ENCODE results near the gene SH3PXD2A. TPM values are rescaled to one million over a fixed set of nuclear protein-coding genes. Genes with fewer than 3 reads are reported as not detected.
A peak's percentile ranks its signal among the peaks of the same experiment; 100 is the strongest.

The SH3PXD2A gene
- total RNA-seq, 2 donors from 2014 or later = 7.8 to 10.2 TPM

DNA sequence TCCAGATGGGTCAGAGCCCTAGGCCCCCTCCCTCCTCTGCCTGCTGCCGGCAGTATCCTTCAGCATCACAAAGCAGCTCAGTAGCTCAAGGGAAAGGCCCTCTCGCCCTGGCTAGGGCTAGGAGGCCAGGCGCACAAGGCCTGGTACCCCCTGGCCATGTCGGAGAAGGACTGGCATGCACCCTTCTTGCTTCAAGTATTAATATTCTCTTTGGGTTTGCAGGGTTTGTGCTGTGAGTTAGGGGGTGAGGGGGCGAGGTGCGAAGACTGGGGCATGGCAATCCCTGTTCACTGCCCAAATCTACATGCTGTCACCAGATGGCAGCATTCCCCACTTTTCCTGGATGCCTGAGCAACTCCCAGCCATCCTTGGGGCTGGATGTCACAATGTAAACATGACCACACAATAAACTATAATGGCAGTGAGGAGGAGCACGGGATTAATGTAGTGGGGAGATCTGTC lies 256.7 kb downstream of the SH3PXD2A start:
- no peak overlapping the region for H3K4me3 Mint-ChIP-seq
- no peaks in the 10 kb centered on the region for H3K27me3 Mint-ChIP-seq (ENCODE audit: low read depth)
- no peaks in the 10 kb centered on the region for H3K9me3 Mint-ChIP-seq
- DNase-seq (no peak), ATAC-seq (replicated peaks in 1 of 2) (no peak)
- no peak overlapping the region for H3K27ac Mint-ChIP-seq
- no peaks in the 10 kb centered on the region for H3K36me3 Mint-ChIP-seq (ENCODE audit: insufficient read depth in 2 of 2)
- H3K4me1 Mint-ChIP-seq (ENCODE audit: low read depth) = no peaks in the 10 kb centered on the region

DNA sequence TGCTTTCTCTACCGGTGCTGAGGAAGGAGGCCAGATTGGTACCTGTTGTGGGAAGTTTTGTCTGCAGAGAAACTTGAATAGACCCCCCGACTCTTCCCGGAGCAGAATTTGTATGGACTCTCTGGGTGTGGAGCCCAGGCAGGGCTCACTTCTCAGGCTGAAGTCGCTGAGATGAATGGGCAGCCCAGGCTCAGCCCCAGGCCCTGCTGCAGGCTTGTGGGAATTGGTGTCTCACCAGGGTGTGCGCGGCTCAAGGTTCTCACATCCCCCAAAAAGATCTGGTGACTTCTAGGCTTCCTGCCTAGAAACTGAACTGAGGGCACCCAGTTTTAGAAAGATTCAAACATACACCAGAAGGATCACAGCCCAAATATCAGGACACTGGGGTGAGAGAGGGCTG lies 258.4 kb downstream of the SH3PXD2A start:
- H3K9me3 Mint-ChIP-seq = no peaks in the 10 kb centered on the region
- no peaks in the 10 kb centered on the region for H3K27me3 Mint-ChIP-seq (ENCODE audit: low read depth)
- no peak overlapping the region for H3K4me3 Mint-ChIP-seq
- no peak for DNase-seq
- H3K36me3 Mint-ChIP-seq (ENCODE audit: insufficient read depth in 2 of 2) = no peaks in the 10 kb centered on the region
- H3K4me1 Mint-ChIP-seq (ENCODE audit: low read depth) = no peaks in the 10 kb centered on the region
- H3K27ac Mint-ChIP-seq = no peak overlapping the region
- ATAC-seq (replicated peaks in 1 of 2) = no peak

DNA sequence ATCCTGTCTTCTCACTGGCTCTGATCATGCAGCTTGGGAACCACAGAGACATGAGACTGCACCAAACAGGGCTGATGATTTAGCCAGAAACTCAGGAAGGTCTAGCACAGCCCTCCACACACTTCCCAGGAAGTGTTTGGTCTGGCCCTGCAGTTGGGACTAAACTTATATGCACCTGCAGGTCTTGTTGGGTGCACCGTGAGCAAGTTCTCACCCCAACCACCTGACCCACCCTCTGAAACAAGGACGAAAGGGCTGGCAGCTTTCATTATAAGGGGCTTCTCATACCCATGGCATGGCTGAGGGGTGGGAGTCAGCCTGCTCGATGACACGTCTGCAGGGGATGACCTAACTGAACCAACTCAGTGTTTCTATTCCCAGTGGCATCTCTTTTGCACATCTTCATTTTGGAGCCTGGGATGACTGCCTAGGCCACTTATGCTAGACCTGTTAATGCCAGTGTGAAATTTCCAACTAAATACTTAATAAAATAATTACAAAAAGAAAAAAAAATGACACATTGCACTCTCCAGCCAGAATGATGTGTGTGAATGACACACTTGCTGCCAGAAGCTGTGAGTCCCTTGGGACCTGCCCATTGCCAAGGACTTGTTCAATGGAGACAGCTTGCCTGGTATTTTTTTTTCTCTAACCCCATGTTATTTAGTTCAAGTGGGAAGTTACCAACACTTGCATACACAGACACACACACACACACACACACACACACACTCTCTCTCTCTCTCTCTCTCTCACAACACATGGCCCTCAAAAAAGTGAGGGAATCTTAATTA lies 259.2 kb downstream of the SH3PXD2A start:
- Mint-ChIP-seq H3K4me3 (no peak overlapping the region), H3K36me3 (ENCODE audit: insufficient read depth in 2 of 2) (no peaks in the 10 kb centered on the region), H3K27me3 (ENCODE audit: low read depth) (no peaks in the 10 kb centered on the region), H3K9me3 (no peaks in the 10 kb centered on the region), H3K27ac (no peak overlapping the region), H3K4me1 (ENCODE audit: low read depth) (no peaks in the 10 kb centered on the region)
- DNase-seq (no peak), ATAC-seq (replicated peaks in 1 of 2) (no peak)

DNA sequence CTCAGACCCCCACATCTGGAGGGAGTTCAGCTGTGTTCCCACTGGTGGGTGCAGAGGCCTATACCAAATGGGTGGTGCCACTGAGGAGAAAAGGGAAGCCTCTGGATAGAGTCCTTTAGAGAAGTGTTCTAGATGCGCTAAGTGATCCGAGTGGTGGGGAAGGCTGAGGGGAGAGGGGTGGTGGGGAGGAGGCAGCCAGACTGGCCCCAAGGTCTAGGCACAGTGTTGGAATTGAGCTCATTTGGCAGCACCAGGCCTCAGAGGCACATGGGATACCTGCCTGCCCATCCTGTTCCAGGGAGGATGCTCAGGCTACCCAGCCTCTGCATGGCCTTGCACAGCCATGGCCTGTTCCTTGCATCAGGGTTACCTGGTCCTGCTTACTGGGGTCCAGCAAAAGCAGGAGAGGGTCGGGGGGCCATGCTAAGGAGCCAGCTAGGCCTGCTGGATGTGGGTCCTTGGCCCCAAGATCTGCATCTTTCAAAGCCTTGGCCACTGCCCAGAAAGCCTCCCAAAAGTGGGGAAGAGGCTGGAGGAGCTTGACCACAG lies 262.3 kb downstream of the SH3PXD2A start:
- H3K27me3 Mint-ChIP-seq (ENCODE audit: low read depth) = no peaks in the 10 kb centered on the region
- H3K36me3 Mint-ChIP-seq (ENCODE audit: insufficient read depth in 2 of 2) = no peaks in the 10 kb centered on the region
- DNase-seq (no peak), ATAC-seq (replicated peaks in 1 of 2) (no peak)
- no peak overlapping the region for H3K27ac Mint-ChIP-seq
- H3K9me3 Mint-ChIP-seq = no peaks in the 10 kb centered on the region
- no peaks in the 10 kb centered on the region for H3K4me1 Mint-ChIP-seq (ENCODE audit: low read depth)
- no peak overlapping the region for H3K4me3 Mint-ChIP-seq

DNA sequence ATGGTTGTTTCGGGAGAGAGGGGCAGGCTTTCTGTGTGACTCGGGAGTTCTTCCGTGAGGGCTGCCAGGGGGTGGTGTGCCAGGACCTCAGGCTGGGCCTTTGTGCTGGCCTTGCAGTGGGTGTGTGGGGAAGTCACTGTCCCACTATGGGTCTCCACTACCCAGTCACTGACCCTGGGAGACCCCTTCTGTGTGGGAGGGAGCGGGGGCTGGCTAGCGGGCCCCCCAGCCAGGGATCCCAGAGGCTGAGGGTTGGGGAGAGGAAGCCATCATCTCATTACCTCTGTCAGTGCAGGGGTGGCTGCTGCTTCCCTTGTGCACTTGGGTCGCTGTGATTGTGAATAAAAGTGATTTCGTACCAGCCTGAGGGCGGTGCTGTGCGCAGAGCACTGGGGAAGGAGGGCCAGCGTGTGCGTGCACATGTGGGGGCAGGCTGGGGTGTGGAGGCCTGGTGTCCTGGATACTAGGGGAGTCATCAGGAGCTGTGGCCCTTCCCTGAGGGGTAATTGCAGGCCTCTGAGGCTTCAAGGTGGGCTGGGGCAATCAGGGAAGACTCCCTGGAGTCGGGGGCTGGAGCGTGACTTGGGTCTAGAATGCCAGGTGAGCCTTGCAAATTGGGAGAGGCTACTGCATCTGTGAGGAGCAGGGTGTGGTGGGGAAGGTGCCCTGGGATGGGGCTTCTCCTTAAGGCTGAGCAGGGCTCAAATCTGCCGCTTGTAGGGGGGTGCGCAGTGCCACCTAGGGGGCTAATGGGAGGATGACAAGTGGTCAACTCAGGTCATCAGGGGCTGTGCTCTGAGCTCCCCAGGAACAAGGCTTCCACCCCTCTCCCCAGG lies 263.0 kb downstream of the SH3PXD2A start:
- no peaks in the 10 kb centered on the region for H3K4me1 Mint-ChIP-seq (ENCODE audit: low read depth)
- no peaks in the 10 kb centered on the region for H3K27me3 Mint-ChIP-seq (ENCODE audit: low read depth)
- no peaks in the 10 kb centered on the region for H3K36me3 Mint-ChIP-seq (ENCODE audit: insufficient read depth in 2 of 2)
- H3K9me3 Mint-ChIP-seq = no peaks in the 10 kb centered on the region
- ATAC-seq (replicated peaks in 1 of 2) (peak; percentile 65 to 79), DNase-seq (peak; percentile 49 to 59)
- H3K4me3 Mint-ChIP-seq = no peak overlapping the region
- H3K27ac Mint-ChIP-seq = no peak overlapping the region

DNA sequence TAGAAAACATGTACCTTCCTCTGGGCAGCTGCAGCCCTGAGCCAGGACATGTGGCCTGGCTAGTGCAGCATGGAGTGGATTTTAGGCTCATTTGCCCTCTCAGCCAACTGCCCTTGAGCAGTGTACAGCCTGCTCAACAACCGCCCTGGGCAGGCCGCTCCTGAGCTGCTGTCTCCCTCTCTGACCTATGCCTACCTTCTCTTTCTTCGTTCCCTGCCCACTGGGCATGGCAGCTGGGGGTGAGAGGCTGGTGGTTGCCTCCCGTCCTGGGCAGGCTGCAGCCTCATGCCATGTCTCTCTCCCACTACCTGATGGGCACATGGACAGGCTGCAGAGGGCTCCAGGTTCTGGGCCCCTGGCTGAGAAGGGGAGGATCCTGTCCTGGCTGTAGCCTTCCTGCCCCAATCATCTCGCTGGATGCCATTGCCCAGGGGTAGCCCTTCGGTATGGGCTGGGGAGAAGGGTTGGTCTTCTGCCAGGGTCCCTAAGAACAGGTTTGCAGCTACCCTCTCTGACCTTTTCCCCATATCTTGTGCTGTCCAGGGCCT lies 264.6 kb downstream of the SH3PXD2A start:
- DNase-seq = no peak
- Mint-ChIP-seq H3K27me3 (ENCODE audit: low read depth) (no peaks in the 10 kb centered on the region), H3K9me3 (no peaks in the 10 kb centered on the region), H3K4me1 (ENCODE audit: low read depth) (no peaks in the 10 kb centered on the region), H3K27ac (no peak overlapping the region), H3K4me3 (no peak overlapping the region), H3K36me3 (ENCODE audit: insufficient read depth in 2 of 2) (peaks cover 0 to 1% of the 10 kb centered on the region in 2 donors)
- no peak for ATAC-seq (replicated peaks in 1 of 2)

DNA sequence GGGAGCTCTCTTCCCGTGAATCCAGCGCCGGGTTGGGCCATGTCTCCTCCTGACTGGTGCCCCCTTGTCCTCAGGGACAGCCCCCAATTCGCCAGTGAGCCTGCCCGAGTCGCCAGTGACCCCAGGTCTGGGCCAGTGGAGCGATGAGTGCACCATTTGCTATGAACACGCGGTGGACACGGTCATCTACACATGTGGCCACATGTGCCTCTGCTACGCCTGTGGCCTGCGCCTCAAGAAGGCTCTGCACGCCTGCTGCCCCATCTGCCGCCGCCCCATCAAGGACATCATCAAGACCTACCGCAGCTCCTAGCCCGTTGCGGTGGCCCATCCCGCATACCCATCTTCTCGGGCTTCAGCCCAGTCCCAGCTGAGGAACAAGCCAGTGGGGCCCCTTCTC lies 265.3 kb downstream of the SH3PXD2A start:
- peaks cover 0 to 1% of the 10 kb centered on the region in 2 donors for H3K36me3 Mint-ChIP-seq (ENCODE audit: insufficient read depth in 2 of 2)
- ATAC-seq (replicated peaks in 1 of 2) = no peak
- H3K27ac Mint-ChIP-seq = no peak overlapping the region
- H3K9me3 Mint-ChIP-seq = no peaks in the 10 kb centered on the region
- DNase-seq = no peak
- H3K4me3 Mint-ChIP-seq = no peak overlapping the region
- no peaks in the 10 kb centered on the region for H3K27me3 Mint-ChIP-seq (ENCODE audit: low read depth)
- peaks cover 6% of the 10 kb centered on the region for H3K4me1 Mint-ChIP-seq (ENCODE audit: low read depth)

DNA sequence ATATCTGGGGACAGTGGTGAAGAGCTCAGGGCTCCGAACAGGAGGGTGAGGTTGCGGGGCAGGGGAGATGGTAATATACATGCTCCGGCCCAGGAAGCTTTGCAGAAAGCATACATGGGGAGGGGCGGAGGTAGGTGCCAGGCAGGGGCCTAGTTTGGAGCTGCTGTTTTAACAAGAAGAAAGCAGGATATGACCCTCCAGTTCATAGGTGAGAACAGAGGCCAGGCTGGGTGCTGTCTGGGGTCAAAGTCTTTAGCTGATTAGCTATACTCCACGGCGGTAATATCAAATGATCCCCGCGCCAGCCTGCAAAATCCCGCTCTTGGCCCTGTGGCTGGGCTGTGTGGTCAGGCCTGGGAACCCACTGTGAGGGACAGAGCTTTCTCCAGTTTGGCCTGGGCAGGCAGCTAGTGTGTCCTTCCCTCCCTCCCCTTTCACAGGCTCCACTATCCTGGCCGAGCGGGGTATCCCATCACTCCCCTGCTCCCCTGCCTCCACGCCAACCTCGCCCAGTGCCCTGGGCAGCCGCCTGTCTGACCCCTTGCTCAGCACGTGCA lies 266.2 kb downstream of the SH3PXD2A start:
- H3K4me3 Mint-ChIP-seq = no peak overlapping the region
- DNase-seq (no peak), ATAC-seq (replicated peaks in 1 of 2) (no peak)
- H3K4me1 Mint-ChIP-seq (ENCODE audit: low read depth) = peaks cover 8% of the 10 kb centered on the region
- H3K27me3 Mint-ChIP-seq (ENCODE audit: low read depth) = no peaks in the 10 kb centered on the region
- peaks cover 0 to 1% of the 10 kb centered on the region in 2 donors for H3K36me3 Mint-ChIP-seq (ENCODE audit: insufficient read depth in 2 of 2)
- no peaks in the 10 kb centered on the region for H3K9me3 Mint-ChIP-seq
- H3K27ac Mint-ChIP-seq = no peak overlapping the region

DNA sequence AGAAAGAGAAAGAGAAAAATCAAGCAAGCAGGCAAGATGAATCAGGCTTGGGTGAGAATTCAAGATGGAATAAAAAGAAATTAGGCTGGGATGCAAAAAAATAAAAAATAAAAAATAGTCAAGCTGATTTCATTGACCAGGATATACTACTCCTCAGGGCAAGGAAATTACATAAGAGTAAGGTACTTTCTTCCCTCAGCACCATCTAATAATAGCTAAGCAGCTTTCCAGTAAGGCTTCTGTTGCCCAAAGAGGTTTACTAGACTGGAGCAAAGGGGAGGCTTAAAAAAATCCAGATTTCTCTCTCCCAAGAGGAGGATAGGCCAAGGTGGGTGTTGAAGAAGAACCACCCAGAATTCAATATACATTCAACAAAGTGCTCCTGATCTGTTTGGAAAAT lies 268.3 kb downstream of the SH3PXD2A start:
- no peaks in the 10 kb centered on the region for H3K9me3 Mint-ChIP-seq
- peaks cover 14% of the 10 kb centered on the region for H3K4me1 Mint-ChIP-seq (ENCODE audit: low read depth)
- no peak overlapping the region for H3K4me3 Mint-ChIP-seq
- ATAC-seq (replicated peaks in 1 of 2) (no peak), DNase-seq (no peak)
- H3K27ac Mint-ChIP-seq = no peak overlapping the region
- H3K36me3 Mint-ChIP-seq (ENCODE audit: insufficient read depth in 2 of 2) = peaks cover 0 to 1% of the 10 kb centered on the region in 2 donors
- H3K27me3 Mint-ChIP-seq (ENCODE audit: low read depth) = no peaks in the 10 kb centered on the region

DNA sequence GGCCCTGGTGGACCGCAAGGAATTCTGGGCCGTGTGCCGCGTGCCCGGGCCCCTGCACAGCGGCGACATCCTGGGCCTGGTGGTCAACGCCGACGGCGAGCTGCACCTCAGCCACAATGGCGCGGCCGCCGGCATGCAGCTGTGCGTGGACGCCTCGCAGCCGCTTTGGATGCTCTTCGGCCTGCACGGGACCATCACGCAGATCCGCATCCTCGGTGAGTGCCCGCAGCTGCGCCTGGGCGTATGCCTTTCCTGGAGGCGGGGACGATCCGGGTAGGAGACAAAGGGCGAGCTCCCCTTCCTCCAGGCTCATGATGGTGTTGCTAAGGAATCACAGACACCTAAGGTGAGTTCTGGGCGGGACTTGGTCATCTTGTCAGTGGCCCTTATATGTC lies 270.4 kb downstream of the SH3PXD2A start:
- ATAC-seq (replicated peaks in 1 of 2) = no peak
- no peak overlapping the region for H3K27ac Mint-ChIP-seq
- H3K27me3 Mint-ChIP-seq (ENCODE audit: low read depth) = no peaks in the 10 kb centered on the region
- peaks cover 14% of the 10 kb centered on the region for H3K4me1 Mint-ChIP-seq (ENCODE audit: low read depth)
- no peaks in the 10 kb centered on the region for H3K9me3 Mint-ChIP-seq
- DNase-seq = no peak
- peaks cover 0 to 1% of the 10 kb centered on the region in 2 donors for H3K36me3 Mint-ChIP-seq (ENCODE audit: insufficient read depth in 2 of 2)
- H3K4me3 Mint-ChIP-seq = peak overlapping the region; percentile 90 to 97

DNA sequence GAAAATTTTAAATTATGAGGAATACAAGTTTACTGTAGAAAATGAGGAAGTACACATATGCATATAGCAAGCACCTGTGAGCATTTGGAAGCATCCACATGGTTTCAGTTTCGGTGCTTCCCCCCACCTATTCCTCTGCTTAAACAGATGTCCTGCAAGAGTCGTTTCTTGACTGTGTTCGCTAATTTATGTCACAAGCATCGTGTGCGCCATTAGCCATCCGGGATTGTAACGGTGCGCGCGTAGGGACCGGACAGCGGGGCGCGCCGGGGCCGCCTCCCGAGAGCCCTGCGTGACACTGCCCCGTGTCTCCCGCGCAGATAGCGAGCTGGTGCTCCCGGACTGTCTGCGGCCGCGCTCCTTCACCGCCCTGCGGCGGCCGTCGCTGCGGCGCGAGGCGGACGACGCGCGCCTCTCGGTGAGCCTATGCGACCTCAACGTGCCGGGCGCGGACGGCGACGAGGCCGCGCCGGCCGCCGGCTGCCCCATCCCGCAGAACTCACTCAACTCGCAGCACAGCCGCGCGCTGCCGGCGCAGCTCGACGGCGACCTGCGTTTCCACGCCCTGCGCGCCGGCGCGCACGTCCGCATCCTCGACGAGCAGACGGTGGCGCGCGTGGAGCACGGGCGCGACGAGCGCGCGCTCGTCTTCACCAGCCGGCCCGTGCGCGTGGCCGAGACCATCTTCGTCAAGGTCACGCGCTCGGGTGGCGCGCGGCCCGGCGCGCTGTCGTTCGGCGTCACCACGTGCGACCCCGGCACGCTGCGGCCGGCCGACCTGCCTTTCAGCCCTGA lies 271.0 kb downstream of the SH3PXD2A start:
- H3K27ac Mint-ChIP-seq = peak overlapping the region; percentile 93
- H3K36me3 Mint-ChIP-seq (ENCODE audit: insufficient read depth in 2 of 2) = peaks cover 0 to 1% of the 10 kb centered on the region in 2 donors
- peak; percentile 67 to 69 for DNase-seq
- no peaks in the 10 kb centered on the region for H3K27me3 Mint-ChIP-seq (ENCODE audit: low read depth)
- peak overlapping the region; percentile 90 to 97 for H3K4me3 Mint-ChIP-seq
- H3K9me3 Mint-ChIP-seq = no peaks in the 10 kb centered on the region
- peak; percentile 80 to 85 for ATAC-seq (replicated peaks in 1 of 2)
- H3K4me1 Mint-ChIP-seq (ENCODE audit: low read depth) = peaks cover 14% of the 10 kb centered on the region

DNA sequence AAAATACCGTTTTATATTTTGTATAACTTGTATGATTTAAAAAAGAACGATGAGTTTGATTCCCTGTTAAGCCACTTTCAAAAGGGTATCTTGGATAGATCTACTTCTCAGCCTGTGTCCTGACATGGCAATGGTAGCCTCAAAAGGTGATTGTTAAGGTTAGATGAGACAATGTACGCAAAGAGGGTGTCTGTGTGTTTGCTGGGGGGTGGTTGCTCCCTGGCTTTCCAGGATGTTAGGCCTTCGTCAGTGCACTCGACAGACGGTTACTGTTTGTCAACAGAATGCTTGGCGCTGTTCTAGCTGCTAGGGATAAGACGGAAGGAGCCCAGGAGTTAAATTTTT lies 271.5 kb downstream of the SH3PXD2A start:
- Mint-ChIP-seq H3K9me3 (no peaks in the 10 kb centered on the region), H3K27me3 (ENCODE audit: low read depth) (no peaks in the 10 kb centered on the region), H3K4me3 (peak overlapping the region; percentile 90 to 97), H3K36me3 (ENCODE audit: insufficient read depth in 2 of 2) (peaks cover 0 to 1% of the 10 kb centered on the region in 2 donors), H3K4me1 (ENCODE audit: low read depth) (peaks cover 14% of the 10 kb centered on the region), H3K27ac (peak overlapping the region; percentile 93)
- ATAC-seq (replicated peaks in 1 of 2) (peak; percentile 1 to 5), DNase-seq (no peak)
